ENCODE measurements around the gene DNAJB7. TPM values are rescaled to one million over a fixed set of nuclear protein-coding genes. Genes with fewer than 3 reads are reported as not detected.

DNAJB7 gene
- total and polyA plus RNA-seq, 2 experiments from 2014 or later = 0.63 TPM; not detected in 1

- Histone ChIP-seq H2AFZ (no peak overlapping the region), H4K20me1 (replicated peaks; ENCODE audit: insufficient read depth) (peaks cover 8% of the 10 kb centered on the region; the same call in 1 of the 2 replicates), H3K4me2 (peak overlapping the region; percentile 82), H3K4me3 (peak overlapping the region; percentile 100), H3K9me2 (ENCODE audit: insufficient read depth) (no peaks in the 10 kb centered on the region), H3F3A (replicated peaks; ENCODE audit: low read depth) (peaks cover 13% of the 10 kb centered on the region), H3K4me1 (ENCODE audit: insufficient read depth) (peaks cover 24% of the 10 kb centered on the region), H3K27ac (ENCODE audit: low read depth) (peak overlapping the region; percentile 95), H3K36me3 (ENCODE audit: insufficient read depth) (0 out of 2 replicates have a peak, but pooled peaks cover 6% of the 10 kb centered on the region), H3K27me3 (ENCODE audit: insufficient read depth) (no peaks in the 10 kb centered on the region), H3K79me2 (replicated peaks; ENCODE audit: insufficient read depth) (peaks cover 43% of the 10 kb centered on the region)
- peaks cover 2% of the 10 kb centered on the region for H3K27me3 Mint-ChIP-seq (ENCODE audit: insufficient read depth, low read depth, poor library complexity)
- ATAC-seq (no peak), DNase-seq (ENCODE audit: low spot score) (peak; percentile 8)
- peaks cover 29% of the 10 kb centered on the region for H3K36me3 Mint-ChIP-seq (ENCODE audit: low read depth)
- no peaks in the 10 kb centered on the region for H3K9me3 Mint-ChIP-seq
- no peak for TF ChIP-seq EZH2 (IDR thresholded peaks at IDR 0.05; ENCODE audit: low read depth, unreplicated experiment)
- TF ChIP-seq NANOG (IDR thresholded peaks at IDR 0.05; ENCODE audit: borderline replicate concordance) = no peak
- no peak for TF ChIP-seq STAT1 (IDR thresholded peaks at IDR 0.05; ENCODE audit: unreplicated experiment)
- no peak for TF ChIP-seq JUNB (IDR thresholded peaks at IDR 0.05; ENCODE audit: unreplicated experiment)
- no peak for TF ChIP-seq REST (IDR thresholded peaks at IDR 0.05; ENCODE audit: unreplicated experiment)
- TF ChIP-seq, protein P1, sequence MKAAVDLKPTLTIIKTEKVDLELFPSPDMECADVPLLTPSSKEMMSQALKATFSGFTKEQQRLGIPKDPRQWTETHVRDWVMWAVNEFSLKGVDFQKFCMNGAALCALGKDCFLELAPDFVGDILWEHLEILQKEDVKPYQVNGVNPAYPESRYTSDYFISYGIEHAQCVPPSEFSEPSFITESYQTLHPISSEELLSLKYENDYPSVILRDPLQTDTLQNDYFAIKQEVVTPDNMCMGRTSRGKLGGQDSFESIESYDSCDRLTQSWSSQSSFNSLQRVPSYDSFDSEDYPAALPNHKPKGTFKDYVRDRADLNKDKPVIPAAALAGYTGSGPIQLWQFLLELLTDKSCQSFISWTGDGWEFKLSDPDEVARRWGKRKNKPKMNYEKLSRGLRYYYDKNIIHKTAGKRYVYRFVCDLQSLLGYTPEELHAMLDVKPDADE (IDR thresholded peaks at IDR 0.05) = no peak
- no peak for TF ChIP-seq ZNF114 (CRISPR knock-in tag; IDR thresholded peaks at IDR 0.05)
- TF ChIP-seq ZNF462 (CRISPR knock-in tag; IDR thresholded peaks at IDR 0.05) = no peak
- TF ChIP-seq POLR2AphosphoS5 (IDR thresholded peaks at IDR 0.05; ENCODE audit: low read depth) = no peak
- TF ChIP-seq CREB1 (CRISPR knock-in tag; IDR thresholded peaks at IDR 0.05; ENCODE audit: low read depth) = no peak
- TF ChIP-seq, protein P2, sequence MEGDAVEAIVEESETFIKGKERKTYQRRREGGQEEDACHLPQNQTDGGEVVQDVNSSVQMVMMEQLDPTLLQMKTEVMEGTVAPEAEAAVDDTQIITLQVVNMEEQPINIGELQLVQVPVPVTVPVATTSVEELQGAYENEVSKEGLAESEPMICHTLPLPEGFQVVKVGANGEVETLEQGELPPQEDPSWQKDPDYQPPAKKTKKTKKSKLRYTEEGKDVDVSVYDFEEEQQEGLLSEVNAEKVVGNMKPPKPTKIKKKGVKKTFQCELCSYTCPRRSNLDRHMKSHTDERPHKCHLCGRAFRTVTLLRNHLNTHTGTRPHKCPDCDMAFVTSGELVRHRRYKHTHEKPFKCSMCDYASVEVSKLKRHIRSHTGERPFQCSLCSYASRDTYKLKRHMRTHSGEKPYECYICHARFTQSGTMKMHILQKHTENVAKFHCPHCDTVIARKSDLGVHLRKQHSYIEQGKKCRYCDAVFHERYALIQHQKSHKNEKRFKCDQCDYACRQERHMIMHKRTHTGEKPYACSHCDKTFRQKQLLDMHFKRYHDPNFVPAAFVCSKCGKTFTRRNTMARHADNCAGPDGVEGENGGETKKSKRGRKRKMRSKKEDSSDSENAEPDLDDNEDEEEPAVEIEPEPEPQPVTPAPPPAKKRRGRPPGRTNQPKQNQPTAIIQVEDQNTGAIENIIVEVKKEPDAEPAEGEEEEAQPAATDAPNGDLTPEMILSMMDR (conservative IDR thresholded peaks at IDR 0.05; ENCODE audit: low read depth in 2 of 2) = no peak
- no peak for TF ChIP-seq EZH2phosphoT487 (IDR thresholded peaks at IDR 0.05; ENCODE audit: unreplicated experiment)
- peaks cover 24% of the 10 kb centered on the region for H3K4me1 Mint-ChIP-seq
- H3K27ac Mint-ChIP-seq = peak overlapping the region; percentile 39; the same call in 1 of the 2 replicates
- H3K4me3 Mint-ChIP-seq = peak overlapping the region; percentile 97
These were observed 42.2 kb downstream of the DNAJB7 start for GRCh38 chr22:40819599-40820140.
